Measurements from ENCODE around the gene PDCD11. TPM values are rescaled to one million over a fixed set of nuclear protein-coding genes. Genes with fewer than 3 reads are reported as not detected.

PDCD11 gene
- total and polyA plus RNA-seq, 4 donors = 8.3 to 20.9 (median 9.8) TPM

GRCh38 chr10:103419101-103419500 lies 22.7 kb downstream of the PDCD11 start:
- H3K4me3 ChIP-seq (ENCODE audit: low read depth in 1 of 3, low read length in 3 of 3) = no peak overlapping the region
- H3K9ac ChIP-seq (ENCODE audit: low read depth in 1 of 2, low read length in 2 of 2) = no peak overlapping the region
- H3K27me3 ChIP-seq (ENCODE audit: control insufficient read depth in 4 of 4, insufficient read depth in 4 of 4, low read length in 3 of 4) = no peaks in the 10 kb centered on the region
- TF ChIP-seq YY1 (IDR thresholded peaks at IDR 0.05) = no peak
- TF ChIP-seq MAX (IDR thresholded peaks at IDR 0.05) = no peak
- TF ChIP-seq FOXA1 (IDR thresholded peaks at IDR 0.05) = no peak
- no peak for TF ChIP-seq RXRA (IDR thresholded peaks at IDR 0.05)
- no peak for TF ChIP-seq GABPA (IDR thresholded peaks at IDR 0.05 in 1 of 2, conservative IDR thresholded peaks at IDR 0.05 in 1 of 2)
- no peak for TF ChIP-seq HNF4G (IDR thresholded peaks at IDR 0.05)
- TF ChIP-seq FOXA2 (IDR thresholded peaks at IDR 0.05) = no peak
- no peak for TF ChIP-seq SP1 (IDR thresholded peaks at IDR 0.05)
- no peak for TF ChIP-seq ZBTB33 (IDR thresholded peaks at IDR 0.05)
- TF ChIP-seq RAD21 (IDR thresholded peaks at IDR 0.05) = no peak
- TF ChIP-seq JUND (IDR thresholded peaks at IDR 0.05) = no peak
- TF ChIP-seq CTCF (IDR thresholded peaks at IDR 0.05; ENCODE audit: low read depth, low read length, missing input control) = no peak
- TF ChIP-seq EGR1 (IDR thresholded peaks at IDR 0.05; ENCODE audit: low read depth in 2 of 2) = no peak
- no peak for TF ChIP-seq REST (IDR thresholded peaks at IDR 0.05)
- TF ChIP-seq NR2F2 (IDR thresholded peaks at IDR 0.05) = no peak
- no peak for TF ChIP-seq ATF3 (IDR thresholded peaks at IDR 0.05)
- TF ChIP-seq TAF1 (conservative IDR thresholded peaks at IDR 0.05) = no peak
- WGBS = 98% methylated on average over 4 of the region's 4 CpGs
- H3K27ac ChIP-seq (ENCODE audit: low read depth in 1 of 2, low read length in 2 of 2) = no peak overlapping the region
- peaks cover 0 to 27% (median 25%) of the 10 kb centered on the region in 4 donors for H3K4me1 ChIP-seq (ENCODE audit: control insufficient read depth in 4 of 4, insufficient read depth in 4 of 4, low read length in 3 of 4)
- no peaks in the 10 kb centered on the region for H3K9me3 ChIP-seq (ENCODE audit: control insufficient read depth in 4 of 4, low read length in 3 of 4)
- peaks cover 16 to 76% (median 62%) of the 10 kb centered on the region in 4 donors for H3K36me3 ChIP-seq (ENCODE audit: control insufficient read depth in 4 of 4, insufficient read depth in 3 of 4, low read depth in 1 of 4, low read length in 3 of 4)
- DNase-seq (ENCODE audit: low spot score) = no peak

GRCh38 chr10:103423748-103424147 lies 27.3 kb downstream of the PDCD11 start:
- Histone ChIP-seq H3K9me3 (ENCODE audit: control insufficient read depth in 4 of 4, low read length in 3 of 4) (no peaks in the 10 kb centered on the region), H3K4me1 (ENCODE audit: control insufficient read depth in 4 of 4, insufficient read depth in 4 of 4, low read length in 3 of 4) (no peaks in the 10 kb centered on the region), H3K36me3 (ENCODE audit: control insufficient read depth in 4 of 4, insufficient read depth in 3 of 4, low read depth in 1 of 4, low read length in 3 of 4) (peaks cover 15 to 75% (median 59%) of the 10 kb centered on the region in 4 donors), H3K4me3 (ENCODE audit: low read depth in 1 of 3, low read length in 3 of 3) (no peak overlapping the region), H3K27me3 (ENCODE audit: control insufficient read depth in 4 of 4, insufficient read depth in 4 of 4, low read length in 3 of 4) (no peaks in the 10 kb centered on the region), H3K27ac (ENCODE audit: low read depth in 1 of 2, low read length in 2 of 2) (no peak overlapping the region), H3K9ac (ENCODE audit: low read depth in 1 of 2, low read length in 2 of 2) (no peak overlapping the region)
- 94% methylated on average over 5 of the region's 5 CpGs for whole genome bisulfite sequencing
- DNase-seq (ENCODE audit: low spot score) = no peak
- TF ChIP-seq EGR1 (IDR thresholded peaks at IDR 0.05; ENCODE audit: low read depth in 2 of 2) (no peak), ZBTB33 (IDR thresholded peaks at IDR 0.05) (no peak), JUND (IDR thresholded peaks at IDR 0.05) (no peak), MAX (IDR thresholded peaks at IDR 0.05) (no peak), TAF1 (conservative IDR thresholded peaks at IDR 0.05) (no peak), ATF3 (IDR thresholded peaks at IDR 0.05) (no peak), FOXA2 (IDR thresholded peaks at IDR 0.05) (no peak), RXRA (IDR thresholded peaks at IDR 0.05) (no peak), RAD21 (IDR thresholded peaks at IDR 0.05) (no peak), YY1 (IDR thresholded peaks at IDR 0.05) (no peak), FOXA1 (IDR thresholded peaks at IDR 0.05) (no peak), HNF4A (conservative IDR thresholded peaks at IDR 0.05) (no peak), CTCF (IDR thresholded peaks at IDR 0.05; ENCODE audit: low read depth, low read length, missing input control) (no peak), SP1 (IDR thresholded peaks at IDR 0.05) (no peak), GABPA (IDR thresholded peaks at IDR 0.05 in 1 of 2, conservative IDR thresholded peaks at IDR 0.05 in 1 of 2) (no peak), HNF4G (IDR thresholded peaks at IDR 0.05) (no peak)

Measured in liver (tissue), 9 donors.